BE2C (cell line): ENCODE measurements around the gene TENM4.

Source experiments
- DNase-seq: peaks from one replicate; pipeline ENCODE4 v3.0.0-alpha.2; 2020
- H3K27me3 ChIP-seq: fragments of 250-450 bp; sonication (Bioruptor Pico); 2 replicates; pipeline ENCODE4 v1.5.1; 2020; ENCODE audit warnings: mild to moderate bottlenecking
- H3K36me3 ChIP-seq: fragments of 250-450 bp; sonication (Bioruptor Pico); 2 replicates; pipeline ENCODE4 v1.5.1; 2020; ENCODE audit warnings: mild to moderate bottlenecking
- H3K4me1 ChIP-seq: fragments of 250-450 bp; sonication (Bioruptor Pico); 2 replicates; pipeline ENCODE4 v1.5.1; 2020
- H3K4me3 ChIP-seq: 2 replicates; pipeline ENCODE4 v1.5.1; 2011; ENCODE audit warnings: low read depth, low read length
- H3K9me3 ChIP-seq: fragments of 250-450 bp; sonication (Bioruptor Pico); 2 replicates; pipeline ENCODE4 v1.5.1; 2020
- TF ChIP-seq, protein P1 (sequence below): IDR thresholded peaks from 2 replicates; pipeline ENCODE4 v1.5.1; 2012; ENCODE audit warnings: mild to moderate bottlenecking, low read depth, low read length

TENM4 gene

GRCh38 chr11:78878631-78879030 lies 562.2 kb downstream of the TENM4 start:
- H3K9me3 ChIP-seq: no peaks in the 10 kb centered on the region
- no peak overlapping the region for H3K4me3 ChIP-seq
- no peaks in the 10 kb centered on the region; the same call in none of the 2 replicates for H3K4me1 ChIP-seq
- no peaks in the 10 kb centered on the region for H3K27me3 ChIP-seq
- H3K36me3 ChIP-seq: peaks cover 56% of the 10 kb centered on the region
- DNase-seq: no peak
- TF ChIP-seq, protein P1, sequence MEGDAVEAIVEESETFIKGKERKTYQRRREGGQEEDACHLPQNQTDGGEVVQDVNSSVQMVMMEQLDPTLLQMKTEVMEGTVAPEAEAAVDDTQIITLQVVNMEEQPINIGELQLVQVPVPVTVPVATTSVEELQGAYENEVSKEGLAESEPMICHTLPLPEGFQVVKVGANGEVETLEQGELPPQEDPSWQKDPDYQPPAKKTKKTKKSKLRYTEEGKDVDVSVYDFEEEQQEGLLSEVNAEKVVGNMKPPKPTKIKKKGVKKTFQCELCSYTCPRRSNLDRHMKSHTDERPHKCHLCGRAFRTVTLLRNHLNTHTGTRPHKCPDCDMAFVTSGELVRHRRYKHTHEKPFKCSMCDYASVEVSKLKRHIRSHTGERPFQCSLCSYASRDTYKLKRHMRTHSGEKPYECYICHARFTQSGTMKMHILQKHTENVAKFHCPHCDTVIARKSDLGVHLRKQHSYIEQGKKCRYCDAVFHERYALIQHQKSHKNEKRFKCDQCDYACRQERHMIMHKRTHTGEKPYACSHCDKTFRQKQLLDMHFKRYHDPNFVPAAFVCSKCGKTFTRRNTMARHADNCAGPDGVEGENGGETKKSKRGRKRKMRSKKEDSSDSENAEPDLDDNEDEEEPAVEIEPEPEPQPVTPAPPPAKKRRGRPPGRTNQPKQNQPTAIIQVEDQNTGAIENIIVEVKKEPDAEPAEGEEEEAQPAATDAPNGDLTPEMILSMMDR: no peak

DNA sequence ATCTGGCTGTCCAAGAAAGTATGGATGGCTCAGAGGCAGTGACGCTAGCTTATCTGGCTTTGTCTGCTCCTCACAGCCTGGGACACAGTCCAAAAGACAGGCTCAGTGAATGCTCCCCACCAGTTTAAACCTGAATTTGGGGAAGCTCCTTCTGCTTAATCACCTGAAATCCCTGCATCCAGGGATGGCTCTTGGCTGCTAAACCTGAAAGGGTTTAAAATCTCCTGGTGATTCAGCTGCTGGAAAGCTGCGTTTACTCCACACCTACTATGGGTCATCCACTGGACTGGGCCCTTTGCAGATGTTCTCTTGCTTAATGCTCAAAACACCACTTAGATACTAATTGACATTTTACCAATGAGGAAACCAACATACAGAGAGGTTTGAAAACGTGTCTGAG lies 564.2 kb downstream of the TENM4 start:
- Histone ChIP-seq H3K4me3 (no peak overlapping the region), H3K4me1 (peaks cover 2% of the 10 kb centered on the region), H3K27me3 (no peaks in the 10 kb centered on the region), H3K9me3 (no peaks in the 10 kb centered on the region), H3K36me3 (peaks cover 51% of the 10 kb centered on the region)
- TF ChIP-seq, protein P1: no peak
- no peak for DNase-seq

- DNase-seq: no peak
- no peaks in the 10 kb centered on the region for H3K9me3 ChIP-seq
- TF ChIP-seq, protein P1: no peak
- no peaks in the 10 kb centered on the region for H3K27me3 ChIP-seq
- H3K36me3 ChIP-seq: peaks cover 33% of the 10 kb centered on the region
- H3K4me3 ChIP-seq: no peak overlapping the region
- H3K4me1 ChIP-seq: peaks cover 15% of the 10 kb centered on the region
These were observed 570.2 kb downstream of the TENM4 start for GRCh38 chr11:78870655-78871054.

- H3K4me3 ChIP-seq: no peak overlapping the region
- peaks cover 15% of the 10 kb centered on the region for H3K4me1 ChIP-seq
- DNase-seq: no peak
These were observed 571.5 kb downstream of the TENM4 start for GRCh38 chr11:78869293-78869692.

GRCh38 chr11:78868563-78868962 lies 572.3 kb downstream of the TENM4 start:
- TF ChIP-seq, protein P1: no peak
- H3K9me3 ChIP-seq: no peaks in the 10 kb centered on the region
- no peak for DNase-seq
- H3K4me1 ChIP-seq: peaks cover 15% of the 10 kb centered on the region
- H3K27me3 ChIP-seq: no peaks in the 10 kb centered on the region
- H3K4me3 ChIP-seq: no peak overlapping the region
- peaks cover 31% of the 10 kb centered on the region for H3K36me3 ChIP-seq

More at GRCh38 chr11:78869293-78869692, 571.5 kb downstream of the TENM4 start:
- Histone ChIP-seq H3K9me3 (no peaks in the 10 kb centered on the region), H3K27me3 (no peaks in the 10 kb centered on the region), H3K36me3 (peaks cover 31% of the 10 kb centered on the region)
- TF ChIP-seq, protein P1: no peak

DNA sequence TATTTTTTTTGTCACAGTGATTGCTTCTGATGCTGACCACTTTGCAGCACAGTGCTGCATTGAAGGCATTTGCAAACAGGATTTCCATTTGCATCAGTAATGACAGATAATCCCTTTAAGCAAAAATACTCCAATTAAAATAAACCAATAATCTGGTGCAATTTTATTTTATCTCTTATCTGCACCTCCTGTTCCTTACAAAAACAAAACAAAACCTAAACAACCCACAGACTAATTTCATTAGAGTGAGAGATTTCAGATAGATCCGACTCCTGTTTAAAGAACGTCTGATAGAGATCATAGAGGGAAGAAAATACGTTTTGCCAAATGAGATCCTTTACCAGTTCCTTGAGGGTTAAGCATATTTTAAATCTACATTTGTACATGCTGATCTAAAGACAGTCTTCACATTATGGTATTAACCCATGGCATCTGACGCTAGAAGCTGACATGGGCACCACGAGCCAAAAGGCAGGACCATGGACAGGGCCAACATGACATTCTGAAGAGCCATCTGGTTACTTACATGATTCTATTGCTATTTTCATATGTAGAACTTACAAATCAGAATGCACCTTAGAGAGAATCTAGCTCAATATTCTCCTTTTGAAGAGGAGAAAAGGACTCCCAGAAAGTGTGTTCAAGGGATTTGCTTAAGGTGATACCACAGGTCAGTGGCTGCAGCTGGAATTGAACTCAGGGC lies 580.0 kb downstream of the TENM4 start:
- Histone ChIP-seq H3K9me3 (no peaks in the 10 kb centered on the region), H3K36me3 (peaks cover 17% of the 10 kb centered on the region), H3K4me1 (peaks cover 26% of the 10 kb centered on the region), H3K4me3 (no peak overlapping the region), H3K27me3 (no peaks in the 10 kb centered on the region)
- DNase-seq: no peak
- TF ChIP-seq, protein P1: no peak
